Measurements from ENCODE around the gene CUBN. TPM values are rescaled to one million over a fixed set of nuclear protein-coding genes. Genes with fewer than 3 reads are reported as not detected.

Gene CUBN
- total and polyA plus RNA-seq, 2 of the 13 experiments (the other 11 are each of a cell fraction or from before 2014, with no cell fraction given): 0.27 to 0.32 TPM

DNA sequence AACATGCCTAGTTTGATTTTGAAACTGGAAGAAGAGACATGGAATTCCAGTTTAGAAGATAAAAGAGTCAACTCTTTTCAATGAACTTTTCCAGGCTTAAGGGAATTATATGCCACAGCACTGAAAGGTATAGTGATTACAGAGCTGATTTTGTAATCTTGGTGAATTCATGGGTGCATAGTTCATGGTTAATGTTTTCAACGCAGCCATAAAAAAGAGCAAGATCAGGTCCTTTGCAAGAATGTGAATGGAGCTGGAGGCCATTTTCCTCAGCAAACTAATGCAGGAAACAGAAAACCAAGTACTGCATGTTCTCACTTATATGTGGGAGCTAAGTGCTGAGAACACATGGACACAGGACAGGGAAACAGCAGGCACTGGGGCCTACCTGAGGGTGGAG lies 94.2 kb downstream of the CUBN start (continued):
- TF ChIP-seq SKIL (CRISPR knock-in tag; IDR thresholded peaks at IDR 0.05; ENCODE audit: borderline replicate concordance) (no peak), RXRB (CRISPR knock-in tag; IDR thresholded peaks at IDR 0.05; ENCODE audit: borderline replicate concordance) (no peak), ZBTB43 (CRISPR knock-in tag; conservative IDR thresholded peaks at IDR 0.05) (no peak), ZNF704 (CRISPR knock-in tag; IDR thresholded peaks at IDR 0.05; ENCODE audit: borderline replicate concordance) (no peak), NR2C2 (CRISPR knock-in tag; IDR thresholded peaks at IDR 0.05; ENCODE audit: borderline replicate concordance) (no peak)

DNA sequence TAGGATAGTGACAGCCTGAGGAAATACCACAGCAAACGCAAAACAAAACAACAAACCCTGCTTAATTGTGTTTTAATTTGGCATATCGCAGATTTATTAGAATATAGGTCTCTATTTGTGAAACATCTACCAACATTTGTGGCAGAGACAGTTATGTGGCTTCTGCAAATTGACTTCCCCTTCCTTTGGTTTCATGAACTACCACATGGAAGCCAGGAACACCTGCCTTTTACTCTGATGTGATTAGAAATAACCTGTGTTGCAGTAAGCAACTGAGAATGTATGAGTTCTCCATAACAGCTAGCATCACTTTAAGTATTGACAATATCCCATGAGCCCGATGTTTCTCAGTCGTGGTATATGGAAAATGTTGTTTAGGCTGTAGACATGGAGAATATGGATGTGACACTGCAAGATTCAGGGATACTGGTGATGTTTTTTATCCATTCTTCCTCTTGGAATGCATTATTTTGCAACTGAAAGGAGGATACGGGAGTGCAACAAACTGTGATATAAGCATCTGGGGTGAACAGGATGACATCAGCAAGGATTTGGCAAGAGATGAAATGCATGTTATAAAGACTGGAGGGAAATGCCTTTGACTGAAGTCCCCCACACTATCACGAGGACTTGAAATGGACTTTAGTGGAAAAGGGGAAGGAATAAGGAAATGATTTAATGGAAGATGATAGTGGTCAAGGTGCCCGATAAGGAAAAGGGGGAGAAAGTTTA lies 95.9 kb downstream of the CUBN start:
- no peak overlapping the region for H3K4me3 ChIP-seq (replicated peaks in 1 of 3; ENCODE audit: insufficient read depth in 1 of 3, low read depth in 2 of 3, low read length in 3 of 3)
- TF ChIP-seq FOXA1 (IDR thresholded peaks at IDR 0.05) (no peak), FOXA1 (CRISPR knock-in tag; IDR thresholded peaks at IDR 0.05) (no peak), KMT2A (CRISPR knock-in tag; IDR thresholded peaks at IDR 0.05) (no peak), EED (CRISPR knock-in tag; IDR thresholded peaks at IDR 0.05) (no peak), ATM (IDR thresholded peaks at IDR 0.05; ENCODE audit: borderline replicate concordance) (no peak), ATF1 (CRISPR knock-in tag; IDR thresholded peaks at IDR 0.05) (no peak), TP53 (CRISPR knock-in tag; conservative IDR thresholded peaks at IDR 0.05) (no peak), ZKSCAN8 (CRISPR knock-in tag; IDR thresholded peaks at IDR 0.05; ENCODE audit: borderline replicate concordance) (no peak), POLR2G (IDR thresholded peaks at IDR 0.05; ENCODE audit: low read depth, low read length) (no peak)
- no peaks in the 10 kb centered on the region for H4K20me1 ChIP-seq (ENCODE audit: insufficient read depth, low read length)
- 42% methylated on average over 7 of the region's 7 CpGs for WGBS (ENCODE audit: low lambda C conversion rate)
- H3K36me3 ChIP-seq (replicated peaks in 1 of 2; ENCODE audit: control insufficient read depth in 1 of 2, insufficient read depth in 2 of 2, low read length in 2 of 2): no peaks in the 10 kb centered on the region
- FAIRE-seq (no peak), DNase-seq (ENCODE audit: low spot score) (no peak), ATAC-seq (no peak)
- no peak overlapping the region for H3K27ac ChIP-seq (ENCODE audit: extremely low read length, insufficient read depth, low read length)
- BruUV-seq (replicated peaks): no TSS peak
- H3K79me2 ChIP-seq (ENCODE audit: insufficient read depth, low read length): no peaks in the 10 kb centered on the region
- no peaks in the 10 kb centered on the region for H3K27me3 ChIP-seq (ENCODE audit: control insufficient read depth in 1 of 2, insufficient read depth in 2 of 2, low read length in 2 of 2)
- in situ Hi-C loops (cut with HindIII; ENCODE audit: extremely low pct_ligation_motif_present, low pct_unique_long_range_greater_than_20kb) (no loop called here), intact Hi-C loops (cut with micrococcal nuclease; ENCODE audit: unreplicated experiment) (no loop called here)
- POLR2A ChIA-PET: no interaction called here
- H3K9ac ChIP-seq (ENCODE audit: insufficient read depth, low read depth, low read length): no peak overlapping the region
- no peaks in the 10 kb centered on the region for H3K9me3 ChIP-seq (ENCODE audit: low read length)
- no peak overlapping the region for H2AFZ ChIP-seq (ENCODE audit: low read length)
- no peak overlapping the region for H3K4me2 ChIP-seq (ENCODE audit: low read depth, low read length)
- CTCF ChIA-PET (ENCODE audit: low intra/inter-chr PET ratio, low total read pairs): no interaction called here
- H3K4me1 ChIP-seq (ENCODE audit: insufficient read depth, low read length): no peaks in the 10 kb centered on the region
